Tibial nerve (tissue), 4 donors: ENCODE measurements around the gene SPATS2L. TPM values are rescaled to one million over a fixed set of nuclear protein-coding genes. Genes with fewer than 3 reads are reported as not detected.
"Not testable (repeated sequence)": the region's sequence is repeated elsewhere in the genome, so short reads cannot be mapped to it uniquely, and the experiment has no call there.

Source experiments
- DNase-seq, 2 donors: peaks; one replicate each; pipeline ENCODE4 v3.0.0-alpha.2; 2019; ENCODE audit warnings: low spot score in 2 of 2
- H3K27ac ChIP-seq, 4 donors: fragments of 200-600 bp; sonication (generic) in 3 of 4; one replicate each; pipeline ENCODE4 v1.5.1; 2017 to 2019; ENCODE audit warnings: mild to moderate bottlenecking in 1 of 4
- H3K27me3 ChIP-seq, 2 donors: fragments of 200-600 bp; sonication (generic) in 1 of 2; one replicate each; pipeline versions ENCODE4 v1.5.1 to v1.6.0; 2017 to 2019
- H3K36me3 ChIP-seq, 3 donors: fragments of 200-600 bp; sonication (generic); one replicate each; pipeline ENCODE4 v1.5.1; 2018 to 2019
- H3K4me1 ChIP-seq, 4 donors: fragments of 200-600 bp; sonication (generic) in 3 of 4; one replicate each; pipeline ENCODE4 v1.5.1; 2017 to 2019
- H3K4me3 ChIP-seq, 4 donors: fragments of 200-600 bp; sonication (generic) in 3 of 4; one replicate each; pipeline ENCODE4 v1.5.1; 2017 to 2019; ENCODE audit warnings: mild to moderate bottlenecking in 1 of 4, moderate library complexity in 1 of 4
- H3K9me3 ChIP-seq, 4 donors: fragments of 200-600 bp; sonication (generic) in 3 of 4; one replicate each; pipeline ENCODE4 v1.5.1; 2017 to 2019
- EP300 ChIP-seq, 2 donors: sonication (generic); formaldehyde crosslinking; IDR thresholded peaks; one replicate each; pipeline ENCODE4 v1.6.1; 2017; ENCODE audit warnings: antibody characterized with exemption in 2 of 2, mild to moderate bottlenecking in 1 of 2
- POLR2A ChIP-seq, 2 donors: fragments of 450-650 bp; IDR thresholded peaks; one replicate each; pipeline ENCODE4 v1.6.1; 2017; ENCODE audit warnings: antibody characterized with exemption in 2 of 2, mild to moderate bottlenecking in 2 of 2, moderate library complexity in 2 of 2
- WGBS, 2 donors: methylation state at CpG; one replicate each; pipeline ENCODE4 v1.1.5; 2018; 5-methylcytosine and 5-hydroxymethylcytosine counted together
- total RNA-seq, 4 donors: library from RNA; depleted of rRNA; stranded (reverse); fragments of >200 nt; gene quantifications; one replicate each; pipeline ENCODE4 v1.1.0, GENCODE V29; 2016
- TF ChIP-seq, protein P1 (sequence below), 5 experiments: fragments of 200-600 bp in 3 of 5; fragments of 450-650 bp in 2 of 5; sonication (generic) in 3 of 5; IDR thresholded peaks; one replicate each; pipeline ENCODE4 v1.5.1; 2016 to 2019; ENCODE audit warnings: antibody characterized with exemption in 5 of 5, mild to moderate bottlenecking in 3 of 5, moderate library complexity in 2 of 5

Gene SPATS2L
- total RNA-seq, 4 donors from 2014 or later, result 50.9 to 74.1 (median 57.2) TPM

DNA sequence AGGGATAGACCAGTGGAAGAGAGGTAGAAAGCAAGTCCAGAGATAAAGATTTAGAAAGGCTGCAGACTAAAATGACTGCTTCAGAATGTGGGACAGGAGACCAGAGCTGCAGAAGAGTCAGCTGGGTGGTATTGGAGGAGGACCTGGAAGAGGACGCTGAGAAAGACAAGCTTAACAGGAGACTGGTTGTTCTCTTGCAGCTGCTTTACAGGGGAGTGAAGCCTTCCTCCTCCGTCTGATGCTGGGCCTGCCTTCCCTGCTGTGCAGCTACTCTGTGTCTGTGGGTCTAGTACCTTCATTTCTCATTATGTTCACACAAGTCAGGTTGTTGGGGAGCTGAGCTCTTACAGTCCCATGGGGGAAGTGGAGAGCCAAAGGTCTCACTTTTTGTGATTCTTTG lies 35.7 kb downstream of the SPATS2L start:
- H3K27me3 ChIP-seq, result no peaks in the 10 kb centered on the region
- no peaks in the 10 kb centered on the region for H3K36me3 ChIP-seq
- no peak for DNase-seq
- 60 to 83% methylated on average over 2 of the region's 2 CpGs for whole genome bisulfite sequencing, 2 donors
- H3K4me1 ChIP-seq, result peaks cover 0 to 60% (median 5%) of the 10 kb centered on the region in 4 donors
- TF ChIP-seq POLR2A (IDR thresholded peaks at IDR 0.05), result no peak
- TF ChIP-seq, protein P1, sequence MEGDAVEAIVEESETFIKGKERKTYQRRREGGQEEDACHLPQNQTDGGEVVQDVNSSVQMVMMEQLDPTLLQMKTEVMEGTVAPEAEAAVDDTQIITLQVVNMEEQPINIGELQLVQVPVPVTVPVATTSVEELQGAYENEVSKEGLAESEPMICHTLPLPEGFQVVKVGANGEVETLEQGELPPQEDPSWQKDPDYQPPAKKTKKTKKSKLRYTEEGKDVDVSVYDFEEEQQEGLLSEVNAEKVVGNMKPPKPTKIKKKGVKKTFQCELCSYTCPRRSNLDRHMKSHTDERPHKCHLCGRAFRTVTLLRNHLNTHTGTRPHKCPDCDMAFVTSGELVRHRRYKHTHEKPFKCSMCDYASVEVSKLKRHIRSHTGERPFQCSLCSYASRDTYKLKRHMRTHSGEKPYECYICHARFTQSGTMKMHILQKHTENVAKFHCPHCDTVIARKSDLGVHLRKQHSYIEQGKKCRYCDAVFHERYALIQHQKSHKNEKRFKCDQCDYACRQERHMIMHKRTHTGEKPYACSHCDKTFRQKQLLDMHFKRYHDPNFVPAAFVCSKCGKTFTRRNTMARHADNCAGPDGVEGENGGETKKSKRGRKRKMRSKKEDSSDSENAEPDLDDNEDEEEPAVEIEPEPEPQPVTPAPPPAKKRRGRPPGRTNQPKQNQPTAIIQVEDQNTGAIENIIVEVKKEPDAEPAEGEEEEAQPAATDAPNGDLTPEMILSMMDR (IDR thresholded peaks at IDR 0.05), result no peak
- H3K9me3 ChIP-seq, result no peaks in the 10 kb centered on the region
- H3K27ac ChIP-seq, result no peak overlapping the region
- no peak overlapping the region for H3K4me3 ChIP-seq

- DNase-seq, result no peak
- WGBS, 2 donors, result 84 to 86% methylated on average over 1 of the region's 1 CpG
- H3K9me3 ChIP-seq, result no peaks in the 10 kb centered on the region
- no peaks in the 10 kb centered on the region for H3K36me3 ChIP-seq
- H3K27ac ChIP-seq, result no peak overlapping the region
- peaks cover 0 to 60% (median 3%) of the 10 kb centered on the region in 4 donors for H3K4me1 ChIP-seq
- H3K4me3 ChIP-seq, result no peak overlapping the region
- TF ChIP-seq POLR2A (IDR thresholded peaks at IDR 0.05) (no peak), EP300 (IDR thresholded peaks at IDR 0.05) (no peak)
- TF ChIP-seq, protein P1 (IDR thresholded peaks at IDR 0.05), result no peak
- H3K27me3 ChIP-seq, result no peaks in the 10 kb centered on the region
Measured at GRCh38 chr2:200342654-200343053, 36.2 kb downstream of the SPATS2L start.

- not testable (repeated sequence) for DNase-seq, H3K36me3 ChIP-seq, H3K9me3 ChIP-seq, H3K4me3 ChIP-seq, H3K27me3 ChIP-seq, H3K27ac ChIP-seq
- H3K4me1 ChIP-seq, result peaks cover 0 to 60% (median 6%) of the 10 kb centered on the region in 4 donors
- 97 to 100% methylated on average over 1 of the region's 1 CpG for WGBS, 2 donors
Measured at GRCh38 chr2:200344202-200344601, 37.7 kb downstream of the SPATS2L start.

GRCh38 chr2:200345975-200346374 lies 39.5 kb downstream of the SPATS2L start:
- TF ChIP-seq EP300 (IDR thresholded peaks at IDR 0.05) (no peak), POLR2A (IDR thresholded peaks at IDR 0.05) (no peak)
- TF ChIP-seq, protein P1 (IDR thresholded peaks at IDR 0.05), result no peak
- Histone ChIP-seq H3K27ac (no peak overlapping the region), H3K27me3 (no peaks in the 10 kb centered on the region), H3K9me3 (no peaks in the 10 kb centered on the region), H3K4me3 (no peak overlapping the region), H3K36me3 (no peaks in the 10 kb centered on the region), H3K4me1 (peaks cover 0 to 55% (median 6%) of the 10 kb centered on the region in 4 donors)
- no peak for DNase-seq
- WGBS, 2 donors, result 74 to 79% methylated on average over 1 of the region's 1 CpG

DNA sequence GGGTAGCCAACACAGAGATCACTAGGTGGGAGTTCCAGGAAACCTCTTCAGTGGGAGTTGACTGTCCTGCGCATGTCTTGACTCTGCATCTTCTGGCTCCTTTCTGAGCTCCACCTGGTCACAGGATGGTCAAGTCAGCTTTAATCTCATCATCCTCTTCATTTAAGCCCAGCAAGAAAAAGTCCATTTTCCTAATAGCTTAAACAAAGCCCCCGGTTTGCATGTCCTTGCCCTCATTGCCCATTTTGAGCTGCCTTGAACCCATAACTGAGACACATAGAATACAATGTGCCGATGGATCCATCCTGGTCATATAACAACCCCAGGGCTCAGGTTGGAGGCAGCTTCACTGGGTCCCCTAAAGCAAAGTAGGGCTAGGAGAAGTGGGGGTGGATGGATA lies 40.8 kb downstream of the SPATS2L start:
- H3K9me3 ChIP-seq, result no peaks in the 10 kb centered on the region
- no peak for DNase-seq
- 99 to 100% methylated on average over 3 of the region's 3 CpGs for WGBS, 2 donors
- no peaks in the 10 kb centered on the region for H3K27me3 ChIP-seq
- no peak overlapping the region for H3K4me3 ChIP-seq
- no peak overlapping the region for H3K27ac ChIP-seq
- H3K36me3 ChIP-seq, result no peaks in the 10 kb centered on the region
- TF ChIP-seq POLR2A (IDR thresholded peaks at IDR 0.05) (no peak), EP300 (IDR thresholded peaks at IDR 0.05) (no peak)
- TF ChIP-seq, protein P1 (IDR thresholded peaks at IDR 0.05), result no peak
- peaks cover 0 to 61% (median 6%) of the 10 kb centered on the region in 4 donors for H3K4me1 ChIP-seq
